ENCODE measurements around the gene GAS2L1.
A peak's percentile ranks its signal among the peaks of the same experiment; 100 is the strongest.

GAS2L1 gene

DNA sequence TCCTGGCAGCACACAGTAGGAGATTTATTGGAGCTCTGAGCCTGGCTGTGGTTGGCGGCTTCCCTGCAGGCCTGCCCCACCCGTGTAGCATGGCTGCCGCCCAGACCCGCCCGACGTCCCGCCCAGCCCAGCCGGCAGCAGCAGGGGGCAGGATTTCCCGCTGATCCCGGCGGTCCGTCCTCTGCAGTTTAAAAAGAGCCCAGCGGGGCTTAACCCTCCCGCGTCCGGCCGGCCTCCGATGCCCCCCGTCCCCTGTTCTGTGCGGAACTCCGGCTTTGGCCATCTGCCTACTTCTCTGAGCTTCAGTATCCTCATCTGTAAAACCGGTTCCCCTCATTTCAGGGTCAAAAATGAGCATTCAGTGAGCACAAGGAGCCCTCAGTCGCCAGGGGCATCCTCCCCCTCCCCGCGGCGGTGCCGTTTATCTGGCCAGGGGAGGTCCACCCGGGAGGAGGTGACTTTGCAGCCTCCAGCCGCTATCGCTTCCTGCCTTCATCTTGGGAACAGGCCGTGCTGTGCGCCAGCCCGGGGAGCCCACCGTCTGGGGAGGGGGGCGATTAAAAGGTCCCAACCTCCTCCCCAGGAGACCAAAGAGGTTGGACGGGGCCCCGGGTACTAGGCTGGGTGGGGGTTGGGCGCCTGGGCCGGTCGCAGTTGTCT, at the start of gene GAS2L1:
TSS of gene GAS2L1 (plus strand) at position 476 of the 660 bp plus-strand sequence. CDS start 1,456 bp downstream, outside the sequence.
- peak; percentile 52 for DNase-seq

DNA sequence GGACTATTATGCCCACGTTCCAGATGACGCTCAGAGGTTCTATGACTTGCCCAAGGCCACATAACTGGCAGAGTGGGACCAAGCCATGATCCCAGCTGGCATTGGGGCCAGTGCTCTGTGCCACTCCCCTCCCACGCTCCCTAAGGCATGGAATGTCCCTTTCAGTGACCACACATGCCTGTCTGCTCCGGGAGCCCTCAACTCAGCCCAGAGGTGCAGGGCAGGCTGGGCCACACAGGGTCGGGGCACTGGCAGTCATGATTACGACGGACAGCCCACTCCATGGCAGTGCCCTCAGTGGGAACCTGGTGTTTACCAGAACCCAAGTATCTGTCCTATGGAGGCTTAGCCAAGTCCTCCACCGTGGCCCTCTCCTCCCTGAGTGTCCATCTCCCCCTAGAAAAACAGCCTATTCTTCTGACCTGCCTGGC, 48.7 kb upstream of the GAS2L1 start:
- no peak for DNase-seq

DNA sequence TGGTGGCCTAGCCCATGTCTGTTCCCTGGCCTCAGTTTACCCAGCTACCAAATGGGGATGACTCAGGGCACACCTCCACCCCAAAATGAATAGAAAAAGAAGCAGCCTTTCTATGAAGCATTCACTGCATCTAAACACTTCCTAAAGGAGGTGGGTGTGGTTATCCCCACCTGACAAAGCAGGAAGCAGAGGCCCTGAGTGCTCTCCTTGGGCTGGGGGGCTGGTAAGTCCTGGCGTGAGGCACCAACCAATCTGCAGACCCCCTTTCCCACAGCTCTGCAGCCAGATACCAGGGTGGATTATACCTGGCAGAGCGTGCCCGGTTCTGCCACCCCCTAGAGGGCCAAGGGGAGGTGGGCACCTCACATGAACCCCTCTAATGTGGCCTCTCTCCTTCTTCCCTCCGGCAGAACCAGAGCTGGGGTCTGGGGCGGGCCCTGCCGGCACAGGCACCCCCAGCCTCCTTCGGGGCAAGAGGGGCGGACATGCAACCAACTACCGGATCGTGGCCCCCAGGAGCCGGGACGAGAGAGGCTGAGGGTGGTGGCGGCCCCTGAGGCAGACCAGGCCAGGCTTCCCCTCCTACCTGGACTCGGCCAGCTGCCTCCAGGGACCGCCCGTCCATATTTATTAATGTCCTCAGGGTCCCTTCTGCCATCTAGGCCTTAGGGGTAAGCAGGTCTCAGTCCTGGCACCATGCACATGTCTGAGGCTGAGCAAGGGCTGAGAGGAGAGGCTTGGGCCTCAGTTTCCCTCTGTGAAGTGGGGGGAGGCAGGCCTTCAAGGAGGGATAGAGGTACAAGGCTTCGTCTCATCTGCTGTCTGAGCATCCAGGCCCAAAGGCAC, 47.8 kb upstream of the GAS2L1 start:
- no peak for DNase-seq

DNA sequence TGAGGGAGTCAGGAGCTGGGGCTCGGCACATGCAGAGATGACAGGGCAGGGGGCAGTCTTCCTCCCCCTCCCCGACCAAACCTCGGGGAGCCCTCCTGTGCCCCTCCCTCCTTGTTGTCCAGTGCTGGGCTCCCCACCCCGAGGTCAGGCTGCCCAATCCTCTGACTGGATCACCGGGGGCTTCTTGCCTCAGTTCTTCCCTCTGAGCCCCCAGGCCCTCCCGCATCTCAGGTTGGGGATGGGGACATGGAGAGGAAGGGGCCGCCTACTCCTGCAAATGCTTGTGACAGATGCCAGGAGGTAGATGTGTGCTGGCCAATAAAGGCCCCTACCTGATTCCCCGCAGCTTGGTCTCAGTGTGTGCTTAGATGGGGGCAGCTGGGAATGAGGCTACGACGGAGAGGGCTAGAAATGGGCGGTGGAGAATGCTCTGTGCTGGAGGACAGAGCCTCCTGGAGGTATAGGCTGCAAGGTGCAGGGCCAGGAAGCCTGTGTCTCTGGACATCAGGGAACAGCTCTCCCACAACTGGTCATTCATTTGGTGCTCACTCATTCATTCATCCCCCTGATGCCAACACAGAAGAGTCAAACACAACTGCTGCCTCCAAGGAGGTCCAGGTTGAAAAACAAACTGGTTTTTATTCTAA, 47.1 kb upstream of the GAS2L1 start:
- no peak for DNase-seq

DNA sequence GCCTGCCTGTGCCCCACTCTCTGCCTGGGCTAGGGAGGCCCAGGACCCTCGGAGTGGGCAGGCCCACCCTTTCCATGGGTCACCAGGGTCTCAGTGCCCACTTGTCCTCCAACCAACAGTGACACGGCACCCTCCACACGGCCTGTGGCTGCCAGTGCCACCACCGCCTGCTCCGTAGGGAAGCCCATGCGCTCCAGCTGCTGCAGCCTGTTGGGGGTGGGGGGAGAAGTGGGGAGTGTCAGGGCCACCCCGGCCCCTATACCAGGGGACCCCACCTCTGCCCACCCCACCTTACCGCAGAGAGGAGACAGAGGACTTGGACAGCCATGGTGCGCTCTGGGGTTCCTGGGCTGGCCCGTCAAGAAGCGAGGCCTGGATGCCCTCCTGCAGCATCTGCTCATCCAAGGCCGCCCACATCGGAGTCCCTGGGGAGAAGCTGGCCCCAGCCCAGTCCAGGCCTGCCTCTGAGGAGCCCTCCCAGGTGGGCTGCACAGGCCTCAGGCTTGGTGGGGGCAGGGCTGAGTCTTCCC, 46.4 kb upstream of the GAS2L1 start:
- no peak for DNase-seq

DNA sequence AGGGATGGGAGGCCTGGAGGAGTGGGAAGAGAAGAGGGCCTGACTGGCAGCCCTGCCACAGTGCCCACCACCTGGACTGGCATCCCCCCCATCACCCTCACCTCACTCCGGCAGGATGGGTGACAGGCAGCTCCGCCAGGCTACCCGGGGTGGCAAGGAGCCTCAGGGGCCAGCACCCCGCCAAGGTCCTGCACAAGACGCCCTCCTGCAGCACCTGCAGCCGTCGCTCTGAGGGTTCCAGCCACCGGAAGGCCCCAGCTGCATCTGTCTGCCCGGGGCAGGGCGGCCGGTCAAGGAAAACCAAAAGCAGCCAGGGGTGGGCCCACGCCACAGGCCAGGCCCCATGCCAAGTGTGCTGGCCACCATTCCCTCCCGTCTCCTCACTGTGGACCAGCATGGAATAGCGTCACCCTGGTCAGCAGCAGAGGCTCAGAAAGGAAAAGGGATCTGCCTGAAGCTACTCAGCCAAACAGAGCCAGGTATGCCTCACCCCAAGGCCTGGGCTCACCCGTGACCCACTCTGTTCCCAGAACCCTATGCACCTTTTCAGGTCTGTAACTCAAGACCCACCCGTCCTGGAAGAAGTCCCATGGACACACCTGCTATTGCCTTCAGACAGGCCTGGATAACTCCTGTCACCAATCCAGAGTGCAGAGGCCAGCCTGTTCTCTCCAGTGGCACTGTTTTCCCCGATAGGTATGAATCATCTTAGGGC, 45.7 kb upstream of the GAS2L1 start:
- no peak for DNase-seq

DNA sequence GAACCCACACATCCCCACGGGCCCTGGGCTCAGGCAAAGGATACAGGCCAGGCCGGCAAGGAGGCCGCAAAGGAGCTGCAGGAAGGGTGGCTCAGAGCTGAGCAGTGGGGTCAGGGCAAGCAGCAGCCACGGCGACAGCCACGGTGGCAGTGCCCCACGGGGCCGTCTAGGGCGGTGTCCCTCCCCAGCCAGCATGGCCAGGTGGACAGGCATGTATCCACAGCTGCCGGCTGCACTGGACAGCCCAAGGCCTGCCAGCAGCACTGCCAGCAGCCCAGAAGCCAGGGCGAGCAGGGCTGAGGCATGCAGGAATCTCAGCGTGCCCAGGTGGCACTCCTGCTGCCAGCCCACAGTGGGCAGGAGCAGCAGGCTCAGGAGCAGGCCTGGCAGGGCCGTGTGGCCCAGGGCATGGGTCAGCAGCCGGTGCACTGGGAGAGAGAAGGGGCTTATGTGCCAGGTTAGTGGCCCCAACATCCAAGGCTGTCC, 42.6 kb upstream of the GAS2L1 start:
- no peak for DNase-seq

DNA sequence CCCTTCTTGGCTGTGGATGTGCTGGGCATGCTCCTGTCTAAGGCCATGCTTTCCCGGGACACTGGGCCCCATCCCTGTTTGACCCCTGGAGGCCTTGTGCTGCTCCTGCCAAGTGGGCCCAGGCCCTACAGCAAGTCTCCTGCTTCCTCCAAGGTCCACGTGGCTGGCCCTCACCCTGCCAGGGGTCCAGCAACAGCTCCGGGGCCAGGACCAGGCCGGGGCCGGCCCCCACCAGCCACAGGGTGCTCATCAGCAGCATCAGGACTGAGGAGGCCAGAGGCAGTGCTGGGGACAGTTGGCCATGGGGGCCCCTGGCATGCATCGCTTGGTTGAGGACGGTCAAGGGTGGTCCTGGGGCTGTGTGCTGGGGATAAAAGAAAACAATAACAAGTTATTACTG, 41.1 kb upstream of the GAS2L1 start:
- DNase-seq: no peak

DNA sequence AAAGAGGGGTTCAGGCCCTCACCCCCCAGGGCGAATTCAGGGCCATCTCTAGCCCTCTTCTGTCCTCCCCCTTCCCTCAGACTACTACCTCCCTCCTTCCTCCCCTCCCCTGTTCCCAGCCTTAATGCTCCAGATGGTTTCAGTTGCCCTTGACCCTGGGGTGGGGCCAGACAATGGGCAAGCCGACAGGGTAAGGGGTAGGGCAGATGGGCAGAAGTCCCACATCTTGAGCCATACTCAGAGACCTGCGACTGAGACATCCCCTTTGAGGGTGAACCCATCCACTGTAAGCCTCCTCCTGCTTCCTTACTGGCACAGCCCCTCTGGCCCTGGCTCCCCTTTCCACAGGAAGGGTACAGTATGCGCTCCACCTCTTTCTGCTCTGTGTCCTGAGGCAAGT, 40.5 kb upstream of the GAS2L1 start:
- DNase-seq: no peak

DNA sequence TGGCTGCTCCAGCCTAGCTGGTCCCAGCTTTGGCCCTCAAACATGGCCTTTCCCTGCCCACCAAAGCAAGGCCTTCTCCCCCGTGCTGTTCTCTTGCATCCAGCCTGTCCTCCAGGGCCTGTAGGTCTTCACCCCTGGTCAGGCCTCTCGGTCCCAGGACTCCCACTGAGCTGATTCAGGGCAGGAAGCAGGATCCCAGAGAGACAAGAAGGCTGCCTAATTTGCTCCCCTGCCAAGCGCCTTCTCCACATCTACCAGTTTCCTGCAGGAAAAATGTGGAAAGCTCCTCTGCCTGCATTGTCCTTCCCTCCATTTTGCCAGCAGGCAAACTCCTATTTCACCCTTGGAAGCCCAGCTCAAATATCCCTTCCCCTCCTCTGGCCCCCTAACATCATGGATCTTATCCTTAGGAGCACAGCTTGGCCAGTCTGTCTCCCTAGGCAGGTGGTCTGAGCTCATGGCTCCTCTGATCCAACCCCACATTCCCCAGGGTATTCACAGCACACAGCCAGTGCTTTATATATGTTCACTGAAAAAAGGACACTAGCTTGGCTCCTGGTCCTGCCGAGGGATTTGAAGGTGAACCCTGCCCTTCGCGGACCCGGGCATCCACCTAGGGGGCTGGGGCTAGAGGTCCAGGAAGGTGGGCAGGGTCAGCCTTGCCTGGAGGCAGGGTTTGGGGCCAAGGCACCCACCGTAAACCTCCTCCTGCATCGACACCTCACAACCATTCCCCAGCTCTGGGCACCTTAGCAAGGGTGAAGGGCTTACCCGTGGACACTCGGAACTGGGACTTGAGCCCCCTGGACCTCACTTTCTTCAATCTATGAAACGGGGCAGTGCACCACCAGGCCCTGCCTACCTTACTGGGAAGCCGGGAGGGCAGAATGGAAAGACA, 39.6 kb upstream of the GAS2L1 start:
- no peak for DNase-seq

DNA sequence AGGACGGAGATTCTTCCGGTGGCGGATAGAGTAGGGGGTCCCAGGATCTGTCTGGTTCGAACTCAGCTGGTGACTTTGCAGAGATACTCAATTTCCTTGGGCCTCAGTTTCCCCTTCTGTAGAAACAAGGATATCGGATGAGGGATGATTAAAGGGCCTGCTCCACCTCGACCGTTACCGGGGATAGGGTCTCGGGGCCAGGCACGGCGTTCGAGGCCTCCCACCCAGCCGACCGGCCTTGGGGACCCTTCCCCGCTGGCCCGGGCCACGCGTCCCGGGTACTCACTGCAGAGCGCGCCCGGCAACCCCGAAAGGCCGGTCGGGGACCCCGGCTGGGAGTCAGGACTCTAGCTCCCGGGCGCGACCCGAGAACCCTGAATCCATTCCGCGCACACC, 39.0 kb upstream of the GAS2L1 start:
- no peak for DNase-seq

DNA sequence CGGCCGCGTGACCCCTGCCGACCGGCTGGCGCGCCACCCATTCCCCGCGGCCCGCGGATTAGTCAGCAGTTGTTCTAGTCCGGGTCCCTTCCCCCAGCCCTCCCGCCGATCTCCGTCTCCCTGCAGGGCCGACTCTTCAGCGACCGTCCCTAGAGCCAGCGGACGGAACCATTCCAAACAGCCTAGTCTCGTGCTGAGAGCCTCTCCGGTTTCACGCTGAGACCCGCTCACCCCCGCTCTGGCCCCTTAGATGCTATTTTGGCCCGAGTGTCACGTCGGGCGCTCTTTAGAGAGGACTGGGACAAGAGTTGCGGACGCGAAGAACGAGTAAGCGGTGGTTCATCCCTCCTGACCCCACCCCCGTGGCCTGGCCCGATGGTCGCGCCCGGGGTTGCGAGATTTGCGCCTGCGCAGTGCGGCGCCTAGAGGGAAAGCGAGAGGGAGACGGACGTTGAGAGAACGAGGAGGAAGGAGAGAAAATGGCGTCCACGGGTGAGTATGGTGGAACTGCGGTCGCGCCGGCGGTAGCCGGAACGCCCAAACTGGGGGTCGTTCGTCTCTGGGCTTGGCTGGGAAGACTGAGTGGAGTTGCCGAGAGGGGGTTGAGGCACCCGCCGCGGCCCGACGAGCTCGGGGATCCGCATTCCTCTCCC, 38.5 kb upstream of the GAS2L1 start, which contains the start of the genes EWSR1 and RHBDD3:
TSS of gene EWSR1 (plus strand) at position 411 of the 653 bp plus-strand sequence. CDS start at position 480, 69 bp downstream.
TSS of gene RHBDD3 (minus strand) at position 124 of the 653 bp plus-strand sequence. CDS start 2,355 bp downstream, outside the sequence.
- peak; percentile 96 for DNase-seq

DNA sequence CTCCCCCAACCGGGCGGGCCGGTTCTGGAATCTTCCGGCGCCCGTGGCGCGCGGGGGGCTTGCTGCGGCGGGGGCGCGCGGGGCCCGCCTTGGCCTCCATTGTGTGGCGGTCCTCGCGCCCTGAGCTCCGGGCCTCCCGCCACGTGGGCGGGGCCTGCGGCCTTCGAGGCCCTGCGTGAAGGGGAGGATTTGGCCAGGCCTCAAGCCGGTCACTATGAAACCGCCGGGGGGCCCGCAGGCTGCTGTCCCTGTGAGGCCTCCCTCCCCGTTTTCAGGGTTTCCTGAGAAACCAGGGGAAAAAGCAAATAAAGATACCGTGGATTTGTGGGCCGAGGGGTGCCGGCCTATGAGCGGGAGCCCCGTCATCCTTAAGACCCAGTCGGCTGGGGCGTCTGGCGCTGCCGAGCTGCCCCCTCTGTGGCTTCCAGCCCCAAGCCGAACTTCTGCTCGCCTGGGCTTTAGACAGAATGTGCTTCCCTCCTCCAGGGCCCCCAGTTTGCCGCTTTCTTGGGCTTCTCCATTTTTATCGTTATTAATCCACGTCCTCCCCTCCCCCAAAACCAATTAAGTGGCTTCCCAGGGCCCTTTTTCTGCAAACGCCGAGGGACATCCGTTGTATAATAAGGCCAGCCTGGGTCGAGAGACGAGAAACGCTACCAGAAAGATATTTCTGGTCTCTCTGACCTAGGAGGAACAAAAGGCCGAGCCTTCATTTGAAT, 37.8 kb upstream of the GAS2L1 start:
- DNase-seq: peak; percentile 59

DNA sequence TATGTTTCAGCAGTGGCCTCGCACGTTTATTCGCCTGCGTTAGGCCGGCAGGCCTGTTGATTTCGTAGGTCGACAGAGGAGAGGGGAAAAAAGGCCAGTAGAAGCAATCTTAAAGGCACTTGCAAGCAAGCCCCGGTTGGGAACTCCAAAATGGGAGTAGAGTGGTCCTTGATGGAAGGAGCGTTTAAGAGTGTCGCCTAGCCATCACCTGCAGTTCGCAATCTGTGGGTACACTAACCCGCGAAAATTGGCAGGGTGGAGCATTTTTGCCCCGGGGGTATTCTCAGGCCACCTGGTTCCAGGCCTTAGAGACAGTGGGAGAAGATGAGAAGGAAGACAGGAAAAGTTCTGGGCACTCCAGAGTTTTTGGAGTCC, 37.2 kb upstream of the GAS2L1 start:
- no peak for DNase-seq

DNA sequence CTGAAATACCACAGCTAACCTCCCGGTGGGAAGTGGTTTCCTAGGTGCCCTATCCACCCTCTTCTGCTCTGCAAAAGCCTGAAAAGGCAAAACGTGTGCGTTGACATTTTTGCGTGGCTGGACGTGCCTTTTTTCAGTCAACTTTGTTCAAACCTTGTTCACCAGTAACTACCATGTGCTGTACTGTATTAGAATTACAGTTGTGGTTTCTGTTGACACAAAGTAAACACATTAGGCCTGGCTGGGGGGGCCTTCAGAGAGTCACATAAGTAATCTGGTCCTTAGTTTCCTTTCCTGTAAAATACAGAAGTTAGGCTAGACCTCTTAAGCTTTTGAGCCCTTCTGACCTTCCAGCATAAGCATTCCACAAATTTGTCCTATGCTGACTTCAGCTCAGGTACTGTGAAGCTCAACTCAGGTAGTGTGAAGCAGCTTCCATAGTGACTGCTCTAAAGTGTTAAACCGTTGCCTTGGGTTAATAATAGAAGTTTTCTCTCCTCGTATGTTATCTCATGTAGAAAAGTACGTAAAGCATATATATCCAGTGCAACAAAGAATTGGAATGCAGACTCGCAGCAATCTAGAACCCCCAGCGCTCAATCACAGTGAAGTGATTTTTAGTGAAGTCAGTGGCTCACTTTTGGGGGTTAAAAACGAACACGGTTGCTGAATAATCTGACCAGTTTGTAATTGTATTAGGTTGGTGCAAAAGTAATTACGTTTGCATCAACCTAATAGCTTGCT, 36.5 kb upstream of the GAS2L1 start:
- no peak for DNase-seq

DNA sequence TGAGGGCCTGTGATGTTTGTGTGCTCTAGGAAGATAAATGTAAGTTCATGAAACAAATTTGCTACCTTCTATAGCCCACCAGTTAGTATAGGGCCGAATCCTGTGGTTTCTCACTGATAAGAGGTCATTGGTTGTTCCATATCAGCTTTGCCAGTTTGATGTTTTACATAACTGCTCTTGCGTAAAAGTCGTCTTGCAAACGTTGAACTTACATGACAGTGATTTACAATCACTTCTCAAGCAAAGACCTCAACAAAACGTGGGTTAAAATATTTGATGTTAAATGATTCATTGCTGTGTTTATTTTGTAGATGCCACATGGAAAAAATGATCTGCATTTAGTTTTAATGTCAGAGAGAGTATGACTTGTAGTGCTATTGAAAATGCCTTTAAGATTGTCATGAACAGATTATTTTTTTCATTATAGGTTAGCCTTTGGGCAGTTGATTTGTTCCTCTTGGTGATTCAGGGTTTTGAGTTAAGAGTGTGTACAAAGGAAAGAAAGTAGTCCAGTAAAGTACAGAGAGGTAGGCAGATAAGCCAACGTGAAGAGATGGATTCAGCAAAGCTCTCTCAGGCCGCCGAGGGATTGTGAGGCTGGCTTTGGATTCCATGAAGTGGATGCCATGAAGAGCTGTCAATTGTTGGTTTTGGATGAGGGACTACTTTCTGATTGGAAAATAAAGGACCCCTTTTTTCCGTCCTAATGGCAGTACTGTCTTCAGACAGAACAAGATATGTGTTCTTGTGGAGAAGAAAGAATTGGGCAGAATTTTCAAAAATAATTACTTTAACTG, 35.8 kb upstream of the GAS2L1 start:
- DNase-seq: no peak

DNA sequence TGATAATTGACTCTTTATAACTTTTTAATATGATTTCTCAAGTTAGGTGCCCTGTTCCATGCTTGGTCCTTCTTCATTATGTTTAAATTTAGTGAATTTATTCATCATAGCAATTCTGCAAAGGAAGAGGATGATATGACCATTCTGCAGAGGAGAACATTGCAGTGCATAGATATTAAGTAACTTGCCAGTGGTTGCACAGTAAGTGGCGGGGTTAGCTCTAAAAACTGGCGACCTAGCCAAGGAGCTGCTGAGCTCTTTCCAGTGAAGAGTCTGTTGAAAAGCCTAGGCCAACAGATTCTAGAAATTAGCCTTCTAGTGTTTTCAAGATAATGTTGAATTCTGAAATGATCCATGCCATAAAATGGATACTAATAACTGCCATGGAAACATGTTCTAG, 33.8 kb upstream of the GAS2L1 start:
- DNase-seq: no peak

DNA sequence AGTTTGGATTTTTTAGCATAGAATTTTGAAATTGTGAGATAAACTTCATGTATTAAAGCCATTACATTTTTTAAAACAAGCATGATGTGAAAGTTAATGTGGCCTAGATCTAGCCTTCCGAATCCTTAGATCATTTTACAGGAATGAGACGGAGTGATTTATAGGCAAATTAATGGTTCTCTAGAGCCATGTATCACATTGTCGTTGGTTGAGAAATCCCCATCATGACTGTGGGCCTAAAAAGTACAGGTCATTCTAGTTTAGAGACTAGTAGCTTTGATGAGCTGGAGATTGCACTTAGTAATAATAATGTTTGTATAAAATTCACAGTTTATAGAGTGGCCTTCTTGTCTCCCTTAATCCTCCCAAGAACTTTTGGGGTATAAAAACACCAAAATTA, 31.3 kb upstream of the GAS2L1 start:
- DNase-seq: no peak
